ENCODE measurements around the gene FLCN.
"Not testable (repeated sequence)": the region's sequence is repeated elsewhere in the genome, so short reads cannot be mapped to it uniquely, and the experiment has no call there.

FLCN gene, protein sequence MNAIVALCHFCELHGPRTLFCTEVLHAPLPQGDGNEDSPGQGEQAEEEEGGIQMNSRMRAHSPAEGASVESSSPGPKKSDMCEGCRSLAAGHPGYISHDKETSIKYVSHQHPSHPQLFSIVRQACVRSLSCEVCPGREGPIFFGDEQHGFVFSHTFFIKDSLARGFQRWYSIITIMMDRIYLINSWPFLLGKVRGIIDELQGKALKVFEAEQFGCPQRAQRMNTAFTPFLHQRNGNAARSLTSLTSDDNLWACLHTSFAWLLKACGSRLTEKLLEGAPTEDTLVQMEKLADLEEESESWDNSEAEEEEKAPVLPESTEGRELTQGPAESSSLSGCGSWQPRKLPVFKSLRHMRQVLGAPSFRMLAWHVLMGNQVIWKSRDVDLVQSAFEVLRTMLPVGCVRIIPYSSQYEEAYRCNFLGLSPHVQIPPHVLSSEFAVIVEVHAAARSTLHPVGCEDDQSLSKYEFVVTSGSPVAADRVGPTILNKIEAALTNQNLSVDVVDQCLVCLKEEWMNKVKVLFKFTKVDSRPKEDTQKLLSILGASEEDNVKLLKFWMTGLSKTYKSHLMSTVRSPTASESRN
- total RNA-seq = 25.5 to 57.3 (median 54.2) reads per million in 3 experiments

DNA sequence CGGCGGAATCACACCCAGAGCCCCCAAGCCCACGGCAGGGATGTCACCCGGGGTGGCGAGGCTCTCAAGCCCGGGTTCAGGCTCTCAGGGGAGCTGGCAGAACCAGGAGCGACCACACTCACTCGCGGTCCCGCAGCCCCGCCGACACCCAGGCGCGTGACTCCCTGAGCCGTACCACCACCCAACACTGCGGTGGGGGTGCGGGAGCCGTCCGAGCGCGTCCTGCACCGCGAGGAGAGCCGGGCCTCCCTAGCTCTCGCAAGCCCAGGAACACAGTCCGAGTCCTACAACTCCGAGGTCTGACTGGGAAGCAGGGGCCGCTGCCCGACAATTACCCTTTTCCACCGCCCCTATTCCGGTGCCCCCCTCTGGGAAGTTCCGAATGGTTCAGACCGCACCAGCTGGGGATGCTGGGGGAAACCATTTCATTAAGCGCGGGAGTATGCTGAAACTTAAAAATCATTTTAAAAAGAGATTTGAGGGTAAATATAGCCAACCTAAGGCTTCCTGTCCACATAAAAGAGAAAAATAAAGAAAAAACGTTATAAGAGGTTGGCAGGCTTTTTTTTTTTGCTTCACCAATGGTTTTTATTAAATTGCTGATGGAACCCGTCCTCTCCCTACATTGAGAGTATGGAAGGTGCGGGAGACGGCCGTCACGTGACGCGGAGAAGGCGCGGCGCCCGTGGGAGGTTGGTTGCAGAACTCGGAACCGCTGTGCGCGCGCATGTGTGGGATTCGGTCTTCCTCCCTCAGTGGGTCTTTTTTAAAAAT, at the start of gene FLCN:
FLCN (minus strand) TSS at position 143 of the 774 bp plus-strand sequence. CDS start 9,031 bp downstream, outside the sequence.
- DNase-seq = peak; percentile 88

- no peak for DNase-seq
These were observed 49.0 kb upstream of the FLCN start for GRCh38 chr17:17285951-17286350.

- peak; percentile 96 for DNase-seq
These were observed 43.9 kb upstream of the FLCN start, which contains the start of gene COPS3 for GRCh38 chr17:17280613-17281549. Gene COPS3 (minus strand): TSS chr17:17281246. CDS start chr17:17281186, 60 bp downstream.

DNA sequence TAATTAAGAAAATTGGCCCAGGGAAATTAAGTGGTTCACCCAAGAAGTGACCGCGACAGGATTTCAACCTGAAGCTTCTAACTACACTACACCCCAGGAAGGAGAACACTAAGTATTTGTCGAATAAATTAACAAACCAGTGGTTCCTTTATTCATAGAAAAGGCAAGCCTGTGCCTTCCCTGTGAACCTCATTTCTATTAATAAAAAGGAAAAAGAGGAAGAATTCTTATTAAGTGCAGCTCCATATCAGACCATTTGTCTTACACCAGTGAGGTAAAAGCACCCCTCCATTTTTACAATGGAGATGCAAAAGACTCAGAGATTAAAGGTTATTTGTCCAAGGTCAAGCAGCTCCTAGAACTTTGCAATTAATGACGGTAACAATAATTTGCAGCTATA, 42.3 kb upstream of the FLCN start:
- DNase-seq = no peak

DNA sequence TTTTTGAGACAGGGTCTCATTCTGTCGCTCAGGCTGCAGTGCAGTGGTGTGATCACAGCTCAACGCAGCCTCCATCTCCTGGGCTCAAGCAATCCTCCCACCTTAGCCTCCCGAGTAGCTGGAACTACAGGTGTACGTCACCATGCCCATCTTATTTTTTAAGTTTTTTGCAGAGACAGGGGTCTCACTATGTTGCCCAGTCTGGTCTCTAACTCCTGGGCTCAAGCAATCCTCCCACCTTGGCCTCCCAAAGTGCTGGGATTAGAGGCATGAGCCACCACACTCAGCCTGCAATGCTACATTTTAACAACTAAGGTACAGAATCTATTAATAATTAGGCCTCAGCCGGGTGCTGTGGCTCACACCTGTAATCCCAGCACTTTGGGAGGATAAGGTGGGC, 40.5 kb upstream of the FLCN start:
- not testable (repeated sequence) for DNase-seq

DNA sequence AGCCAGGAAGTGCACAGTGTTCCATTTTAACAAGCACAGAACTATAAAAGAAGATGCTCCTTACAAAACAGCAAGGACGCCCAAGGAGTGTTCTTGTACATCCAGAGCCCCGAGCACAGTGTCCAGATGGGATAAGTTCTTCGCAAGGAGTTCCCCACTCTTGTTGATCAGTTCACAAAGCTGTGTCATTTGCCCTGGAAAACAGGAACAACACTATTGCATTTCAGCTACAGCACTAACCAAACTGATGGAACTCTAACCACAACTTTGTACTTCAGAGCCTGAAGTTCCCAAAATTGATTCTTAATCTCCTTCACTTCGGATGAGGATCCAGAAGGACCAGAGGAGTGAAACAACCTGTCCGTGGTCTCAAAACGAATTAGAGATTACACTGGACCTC, 39.0 kb upstream of the FLCN start:
- DNase-seq = no peak

DNA sequence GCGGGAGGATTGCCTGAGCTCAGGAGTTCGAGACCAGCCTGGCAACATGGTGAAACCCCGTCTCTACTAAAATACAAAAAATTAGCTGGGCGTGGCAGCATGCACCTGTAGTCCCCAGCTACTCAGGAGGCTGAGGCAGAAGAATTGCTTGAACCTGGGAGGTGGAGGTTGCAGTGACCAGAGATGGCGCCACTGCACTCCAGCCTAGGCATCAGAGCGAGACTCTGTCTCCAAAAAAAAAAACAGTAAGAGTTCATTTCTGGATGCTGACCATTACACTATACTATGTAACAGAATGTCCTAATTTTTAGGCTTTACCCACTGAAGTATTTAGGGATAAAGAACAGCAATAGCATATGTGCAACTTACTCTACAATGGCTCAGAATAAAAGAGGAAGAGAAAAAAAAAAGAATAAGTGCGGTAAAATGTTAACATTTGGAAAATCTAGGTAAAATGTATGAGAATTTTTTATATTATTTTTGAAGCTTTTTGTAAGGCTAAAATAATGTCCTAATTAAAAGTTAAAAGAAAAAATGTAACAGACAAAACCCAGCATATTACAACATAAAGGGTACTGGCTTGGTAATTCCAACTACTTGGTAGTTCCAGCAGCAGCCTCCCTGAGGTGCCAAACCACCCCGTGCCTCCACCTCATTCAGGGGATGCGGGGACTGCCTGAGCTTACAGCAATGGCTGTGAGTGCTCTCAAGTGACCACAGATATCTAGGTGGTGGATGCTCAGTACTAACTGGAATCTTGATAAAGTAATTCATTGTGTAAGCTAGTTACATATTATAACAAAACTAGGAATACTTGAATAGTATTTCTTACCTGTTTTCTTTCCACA, 33.2 kb upstream of the FLCN start:
- no peak for DNase-seq

- DNase-seq = no peak
These were observed 27.5 kb upstream of the FLCN start for GRCh38 chr17:17264430-17264829.

- DNase-seq = no peak
These were observed 22.0 kb upstream of the FLCN start for GRCh38 chr17:17258998-17259397.

DNA sequence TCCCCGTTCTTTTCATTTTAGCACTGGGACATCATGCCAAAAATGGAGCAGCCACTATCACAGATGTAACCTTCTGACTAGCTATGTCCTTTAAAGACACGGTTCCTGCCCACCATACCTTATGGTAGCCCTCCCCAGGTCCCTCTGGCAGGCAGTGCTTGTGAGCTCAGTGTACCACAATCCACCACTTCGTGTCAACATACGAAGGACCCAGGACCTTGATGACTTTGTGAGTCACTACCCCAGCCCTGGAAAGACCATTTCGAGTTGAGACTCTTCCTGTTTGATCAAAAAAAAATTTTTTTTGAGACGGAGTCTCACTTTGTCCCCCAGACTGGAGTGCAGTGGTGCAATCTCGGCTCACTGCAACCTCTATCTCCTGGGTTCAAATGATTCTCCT, 21.0 kb upstream of the FLCN start:
- DNase-seq = no peak

- DNase-seq = no peak
These were observed 19.3 kb upstream of the FLCN start for GRCh38 chr17:17256316-17256715.

DNA sequence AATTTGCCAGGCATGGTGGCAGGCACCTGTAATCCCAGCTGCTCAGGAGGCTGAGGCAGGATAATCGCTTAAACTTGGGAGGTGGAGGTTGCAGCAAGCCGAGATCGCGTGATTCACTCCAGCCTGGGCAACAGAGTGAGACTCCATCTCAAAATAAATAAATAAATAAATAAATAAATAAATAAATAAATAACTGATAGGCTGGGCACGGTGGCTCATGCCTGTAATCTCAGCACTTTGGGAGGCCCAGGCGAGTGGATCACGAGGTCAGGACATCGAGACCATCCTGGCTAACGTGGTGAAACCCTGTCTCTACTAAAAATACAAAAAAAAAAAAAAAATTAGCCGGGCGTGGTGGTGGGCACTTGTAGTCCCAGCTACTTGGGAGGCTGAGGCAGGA, 18.7 kb upstream of the FLCN start:
- not testable (repeated sequence) for DNase-seq

DNA sequence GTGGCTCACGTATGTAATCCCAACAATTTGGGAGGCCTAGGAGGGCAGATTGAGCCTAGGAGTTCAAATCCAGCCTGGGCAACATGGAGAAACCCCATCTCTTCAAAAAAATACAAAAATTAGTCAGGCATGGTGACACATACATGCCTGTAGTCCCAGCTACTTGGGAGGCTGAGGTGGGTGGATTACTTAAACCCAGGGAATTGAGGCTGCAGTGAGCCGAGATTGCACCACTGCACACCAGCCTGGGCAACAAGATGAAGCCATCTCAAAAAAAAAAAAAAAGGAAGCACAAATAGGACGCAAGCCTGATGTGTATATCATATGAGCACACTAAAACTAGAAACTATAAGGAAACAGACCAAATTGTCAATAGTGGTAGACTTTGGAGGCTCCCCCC, 17.1 kb upstream of the FLCN start:
- DNase-seq = no peak

- no peak for DNase-seq
These were observed 16.4 kb upstream of the FLCN start for GRCh38 chr17:17253406-17253805.

DNA sequence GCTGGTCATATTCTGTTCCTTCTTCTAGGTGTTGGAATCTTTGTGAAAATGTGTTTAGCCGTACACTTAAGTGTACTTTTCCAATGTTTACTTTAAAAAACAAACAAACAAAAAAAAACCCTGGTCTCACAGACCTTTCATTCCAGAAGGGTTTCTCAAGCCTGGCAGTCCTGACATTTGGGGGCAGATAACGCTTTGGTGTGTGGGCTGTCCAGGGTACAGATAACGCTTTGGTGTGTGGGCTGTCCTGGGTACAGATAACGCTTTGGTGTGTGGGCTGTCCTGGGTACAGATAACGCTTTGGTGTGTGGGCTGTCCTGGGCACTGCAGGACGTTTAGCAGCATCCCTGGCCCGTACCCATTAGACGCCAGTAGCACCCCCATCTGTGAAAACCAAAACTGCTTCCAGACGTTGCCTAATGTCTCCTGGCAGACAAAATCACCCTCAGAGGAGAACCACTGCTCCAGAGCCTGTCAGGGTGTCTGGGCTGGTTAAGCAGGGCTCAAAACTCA, 15.2 kb upstream of the FLCN start:
- no peak for DNase-seq

- DNase-seq = no peak
These were observed 9.9 kb upstream of the FLCN start for GRCh38 chr17:17246879-17247278.

DNA sequence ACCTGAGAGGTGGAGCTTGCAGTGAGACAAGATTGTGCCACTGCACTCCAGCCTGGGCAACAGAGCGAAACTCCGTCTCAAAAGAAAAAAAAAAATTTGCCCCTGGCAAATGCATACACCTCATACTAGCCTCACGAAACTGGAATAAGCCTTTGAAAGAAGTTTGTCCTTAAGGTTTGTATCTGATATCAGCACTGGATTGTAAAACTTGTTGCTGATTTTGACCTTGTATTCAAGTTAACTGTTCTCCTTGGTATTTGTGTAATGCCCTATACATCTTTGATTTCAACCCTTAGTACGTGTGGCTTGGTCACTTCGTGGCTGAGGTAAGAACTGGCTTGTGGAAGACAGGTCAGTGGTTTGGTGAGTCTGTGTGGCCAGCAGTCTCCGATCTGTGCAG, 6.2 kb upstream of the FLCN start:
- DNase-seq = no peak

DNA sequence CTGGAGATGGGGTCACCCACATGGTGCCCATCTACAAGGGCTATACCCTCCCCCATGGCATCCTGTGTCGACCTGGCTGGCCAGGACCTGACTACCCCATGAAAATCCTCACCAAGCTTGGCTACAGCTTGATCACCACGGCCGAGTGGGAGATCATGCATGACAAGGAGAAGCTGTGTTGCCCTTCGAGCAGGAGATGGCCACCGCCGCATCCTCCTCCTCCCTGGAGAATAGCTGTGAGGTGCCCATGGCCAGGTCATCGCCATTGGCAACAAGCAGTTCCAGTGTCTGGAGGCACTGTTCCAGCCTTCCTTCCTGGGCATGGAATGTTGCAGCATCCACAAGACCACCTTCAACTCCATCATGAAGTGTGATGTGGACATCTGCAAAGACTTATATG, 5.3 kb upstream of the FLCN start:
- DNase-seq = no peak

DNA sequence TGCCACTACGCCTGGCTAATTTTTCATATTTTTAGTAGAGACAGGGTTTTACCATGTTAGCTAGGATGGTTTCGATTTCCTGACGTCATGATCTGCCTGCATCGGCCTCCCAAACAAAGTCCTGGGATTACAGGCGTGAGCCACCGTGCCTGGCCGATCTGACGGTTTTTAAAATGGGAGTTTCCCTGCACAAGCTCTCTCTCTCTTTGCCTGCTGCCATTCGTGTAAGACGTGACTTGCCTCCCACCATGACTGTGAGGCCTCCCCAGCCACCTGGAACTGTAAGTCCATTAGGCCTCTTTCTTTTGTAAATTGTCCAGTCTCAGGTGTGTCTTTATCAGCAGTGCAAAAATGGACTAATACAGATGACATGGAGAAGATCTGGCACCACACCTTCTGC, 4.7 kb upstream of the FLCN start:
- DNase-seq = no peak

- no peak for DNase-seq
These were observed 2.9 kb upstream of the FLCN start for GRCh38 chr17:17239832-17240231.

All from central memory CD4-positive, alpha-beta T cell (primary cell).